PC-3 (cell line): Measurements from ENCODE around the gene SLC25A31. TPM values are rescaled to one million over a fixed set of nuclear protein-coding genes. Genes with fewer than 3 reads are reported as not detected.

Source experiments
- ATAC-seq: fragments of 200-7000 bp; cut with Tn5 transposase; 2 replicates; pipeline ENCODE4 v1.9.1; 2020; ENCODE audit warnings: mild to moderate bottlenecking, moderate library complexity
- BruUV-seq: library from RNA; stranded (reverse); fragments of 400-500 nt; replicated peaks from 2 replicates; lab custom pipeline; 2021; lab: Mats Ljungman, UMichigan
- CTCF ChIA-PET: fragments of 300-600 bp; sonication (Branson Sonifier 250); formaldehyde crosslinking; loops from one replicate; lab custom pipeline; 2022; ENCODE audit warnings: antibody characterized with exemption; lab: Charles Lee
- POLR2A ChIA-PET: fragments of 300-600 bp; sonication (Branson Sonifier 250); formaldehyde crosslinking; loops from one replicate; lab custom pipeline; 2022; ENCODE audit warnings: antibody characterized with exemption; ENCODE audit not compliant: unreplicated experiment; lab: Charles Lee
- DNase-seq: peaks from one replicate; pipeline ENCODE4 v3.0.0-alpha.2; 2015
- H2AFZ ChIP-seq: fragments of 300-600 bp; sonication (generic); 2 replicates; pipeline ENCODE4 v1.6.0; 2016; ENCODE audit warnings: antibody characterized with exemption, low read length
- H3F3A ChIP-seq: fragments of 300-600 bp; sonication (generic); one replicate; pipeline ENCODE4 v1.6.0; 2017; ENCODE audit warnings: antibody characterized with exemption, low read length, control low read depth, mild to moderate bottlenecking; ENCODE audit not compliant: unreplicated experiment
- H3K27ac ChIP-seq: fragments of 300-600 bp; sonication (generic); 2 replicates; pipeline ENCODE4 v1.5.1; 2016; ENCODE audit warnings: mild to moderate bottlenecking, low read length
- H3K27me3 ChIP-seq: fragments of 300-600 bp; sonication (generic); 2 replicates; pipeline ENCODE4 v1.6.1; 2016; ENCODE audit warnings: low read length, mixed read lengths
- H3K36me3 ChIP-seq: fragments of 300-600 bp; sonication (generic); 2 replicates; pipeline ENCODE4 v1.6.1; 2016; ENCODE audit warnings: low read depth, mixed run types, low read length, mixed read lengths
- H3K4me1 ChIP-seq: fragments of 300-600 bp; sonication (generic); 2 replicates; pipeline ENCODE4 v1.5.1; 2016; ENCODE audit warnings: low read length; ENCODE audit not compliant: insufficient read depth
- H3K4me2 ChIP-seq: fragments of 300-600 bp; sonication (generic); 2 replicates; pipeline ENCODE4 v1.6.0; 2016; ENCODE audit warnings: low read length
- H3K4me3 ChIP-seq: fragments of 300-600 bp; sonication (generic); 2 replicates; pipeline ENCODE4 v1.5.1; 2016; ENCODE audit warnings: mild to moderate bottlenecking, low read length, mixed read lengths
- H3K79me2 ChIP-seq: fragments of 300-600 bp; sonication (generic); 2 replicates; pipeline ENCODE4 v1.6.1; 2017; ENCODE audit warnings: low read length, mixed read lengths
- H3K9ac ChIP-seq: fragments of 300-600 bp; sonication (generic); 2 replicates; pipeline ENCODE4 v1.6.0; 2016; ENCODE audit warnings: mild to moderate bottlenecking, low read length
- H3K9me2 ChIP-seq: fragments of 300-600 bp; sonication (generic); replicated peaks from 2 replicates; pipeline ENCODE4 v1.6.1; 2016; ENCODE audit warnings: mixed run types, low read length, mixed read lengths
- H3K9me3 ChIP-seq: fragments of 300-600 bp; sonication (generic); 2 replicates; pipeline ENCODE4 v1.6.1; 2016; ENCODE audit warnings: low read length, mixed read lengths
- H4K20me1 ChIP-seq: fragments of 300-600 bp; sonication (generic); 2 replicates; pipeline ENCODE4 v1.6.1; 2016; ENCODE audit warnings: low read length, mixed read lengths
- CTCF ChIP-seq: fragments of 300-600 bp; sonication (generic); conservative IDR thresholded peaks from 2 replicates; pipeline ENCODE4 v1.5.1; 2017; ENCODE audit warnings: antibody characterized with exemption, low read depth, mild to moderate bottlenecking, low read length
- EZH2 ChIP-seq: fragments of 300-600 bp; sonication (generic); IDR thresholded peaks from one replicate; pipeline ENCODE4 v1.6.1; 2017; ENCODE audit warnings: antibody characterized with exemption, mild to moderate bottlenecking, low read length; ENCODE audit not compliant: unreplicated experiment
- EZH2phosphoT487 ChIP-seq: fragments of 300-600 bp; sonication (generic); IDR thresholded peaks from 2 replicates; pipeline ENCODE4 v1.6.1; 2018; ENCODE audit warnings: mild to moderate bottlenecking, antibody characterized with exemption, low read length, borderline replicate concordance
- intact Hi-C: fragments of 100-400 bp; cut with micrococcal nuclease; formaldehyde crosslinking; loops from 2 replicates; pipeline ENCODE4 v1.9.0; 2023
- total RNA-seq: library from RNA; depleted of rRNA; stranded (reverse); fragments of >200 nt; gene quantifications from 2 replicates; pipeline ENCODE4 v1.2.3, GENCODE V29; 2014; rRNA removed

Gene SLC25A31
- total RNA-seq, 1 experiment from 2014 or later: not detected

DNA sequence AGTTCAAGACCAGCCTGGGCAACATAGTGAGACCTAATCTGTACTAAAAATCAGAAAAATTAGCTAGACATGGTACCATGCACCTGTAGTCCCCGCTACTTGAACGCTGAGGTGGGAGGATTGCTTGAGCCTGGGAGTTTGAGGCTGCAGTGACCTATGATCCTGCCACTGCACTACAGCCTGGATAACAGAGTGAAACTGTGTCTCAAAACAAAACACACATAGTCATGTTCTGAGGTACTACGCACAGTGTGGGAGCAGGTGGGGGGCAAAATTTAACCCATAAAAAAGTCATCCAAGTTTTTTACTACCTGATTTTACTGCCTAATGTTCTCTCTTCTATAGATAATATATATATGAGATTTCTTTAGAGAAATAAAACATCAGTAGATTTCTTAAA is 80.4 kb downstream of the SLC25A31 start:
- H3K9ac ChIP-seq: no peak overlapping the region
- H3K9me2 ChIP-seq: no peaks in the 10 kb centered on the region
- TF ChIP-seq EZH2 (no peak), CTCF (no peak), EZH2phosphoT487 (no peak)
- H3K36me3 ChIP-seq: no peaks in the 10 kb centered on the region
- H4K20me1 ChIP-seq: no peaks in the 10 kb centered on the region
- POLR2A ChIA-PET: no interaction called here
- H3K27ac ChIP-seq: no peak overlapping the region
- no peaks in the 10 kb centered on the region for H3K4me1 ChIP-seq
- no peak overlapping the region for H2AFZ ChIP-seq
- H3F3A ChIP-seq: no peaks in the 10 kb centered on the region
- no peak overlapping the region for H3K4me3 ChIP-seq
- H3K4me2 ChIP-seq: no peak overlapping the region
- intact Hi-C loops: no loop called here
- no peaks in the 10 kb centered on the region for H3K79me2 ChIP-seq
- no peak for DNase-seq
- ATAC-seq: no peak
- CTCF ChIA-PET: no interaction called here
- H3K27me3 ChIP-seq: no peaks in the 10 kb centered on the region
- BruUV-seq: no TSS peak
- no peaks in the 10 kb centered on the region for H3K9me3 ChIP-seq

DNA sequence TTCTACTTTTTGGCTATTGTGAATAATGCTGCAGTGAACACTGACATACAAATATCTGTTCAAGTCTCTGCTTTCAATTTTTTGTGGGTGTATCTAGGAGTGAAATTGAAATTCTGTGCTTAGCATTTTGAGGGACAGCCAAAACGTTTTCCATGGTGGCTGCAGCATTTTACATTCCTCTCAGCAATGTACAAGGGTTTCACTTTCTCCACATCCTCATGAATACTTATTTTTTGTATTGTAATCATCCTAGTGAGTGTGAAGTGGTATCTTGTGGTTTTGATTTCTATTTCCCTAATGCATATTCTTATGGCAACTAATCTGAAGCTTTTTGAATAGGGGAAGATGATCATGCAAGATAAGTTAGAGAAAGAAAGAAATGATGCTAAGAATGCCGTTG is 92.2 kb downstream of the SLC25A31 start:
- no peak overlapping the region for H3K27ac ChIP-seq
- no peak for DNase-seq
- no peak overlapping the region for H3K4me3 ChIP-seq
- no peak overlapping the region for H2AFZ ChIP-seq
- no peaks in the 10 kb centered on the region for H3K79me2 ChIP-seq
- no peak overlapping the region for H3K4me2 ChIP-seq
- no TSS peak for BruUV-seq
- H3K27me3 ChIP-seq: no peaks in the 10 kb centered on the region
- CTCF ChIA-PET: no interaction called here
- no peaks in the 10 kb centered on the region for H4K20me1 ChIP-seq
- no peaks in the 10 kb centered on the region for H3K4me1 ChIP-seq
- TF ChIP-seq CTCF (no peak), EZH2phosphoT487 (no peak), EZH2 (no peak)
- no peaks in the 10 kb centered on the region for H3K36me3 ChIP-seq
- no peaks in the 10 kb centered on the region for H3K9me2 ChIP-seq
- no peak for ATAC-seq
- H3K9ac ChIP-seq: no peak overlapping the region
- intact Hi-C loops: no loop called here
- POLR2A ChIA-PET: no interaction called here
- no peaks in the 10 kb centered on the region for H3K9me3 ChIP-seq
- no peaks in the 10 kb centered on the region for H3F3A ChIP-seq

Other genes starting within 250 kb of the SLC25A31 start
- 1.1 and 1.8 TPM in 2 replicates for gene INTU, start 97.4 kb upstream of the SLC25A31 start, total RNA-seq
- 8.7 and 9.2 TPM in 2 replicates for gene HSPA4L, start 51.9 kb downstream of the SLC25A31 start, total RNA-seq
- 42.5 and 54.5 TPM in 2 replicates for gene PLK4, start 150.5 kb downstream of the SLC25A31 start, total RNA-seq
- 12.3 and 12.8 TPM in 2 replicates for gene MFSD8, start 234.8 kb downstream of the SLC25A31 start, total RNA-seq
- gene ABHD18, start 235.0 kb downstream of the SLC25A31 start, total RNA-seq: 3.3 and 6.2 TPM in 2 replicates